ENCODE results near the gene SLC25A21.

The SLC25A21 gene

GRCh38 chr14:37034410-37035285, 137.8 kb downstream of the SLC25A21 start:
- peaks cover 7% of the 10 kb centered on the region for H3K4me1 ChIP-seq (ENCODE audit: insufficient read depth, low read length)

GRCh38 chr14:37032863-37033262, 139.5 kb downstream of the SLC25A21 start:
- H3K4me3 ChIP-seq (ENCODE audit: low read depth in 1 of 2, low read length in 2 of 2) = no peak overlapping the region
- no peak overlapping the region for H3K27ac ChIP-seq (ENCODE audit: low read depth, low read length)
- peaks cover 7% of the 10 kb centered on the region for H3K4me1 ChIP-seq (ENCODE audit: insufficient read depth, low read length)

More at GRCh38 chr14:37034410-37035285, 137.8 kb downstream of the SLC25A21 start:
- Histone ChIP-seq H3K27me3 (ENCODE audit: control insufficient read depth in 1 of 2, insufficient read depth in 2 of 2, low read length in 2 of 2) (no peaks in the 10 kb centered on the region), H3K36me3 (ENCODE audit: insufficient read depth, low read length) (no peaks in the 10 kb centered on the region), H3K4me3 (ENCODE audit: low read depth in 1 of 2, low read length in 2 of 2) (no peak overlapping the region), H3K27ac (ENCODE audit: low read depth, low read length) (no peak overlapping the region), H3K9ac (ENCODE audit: low read length) (no peak overlapping the region), H3K9me3 (ENCODE audit: low read length) (no peaks in the 10 kb centered on the region)

GRCh38 chr14:37027188-37027824, 145.1 kb downstream of the SLC25A21 start:
- no peaks in the 10 kb centered on the region for H3K4me1 ChIP-seq (ENCODE audit: insufficient read depth, low read length)
- no peak overlapping the region for H3K4me3 ChIP-seq (ENCODE audit: low read depth in 1 of 2, low read length in 2 of 2)
- H3K27ac ChIP-seq (ENCODE audit: low read depth, low read length) = no peak overlapping the region
- H3K9me3 ChIP-seq (ENCODE audit: low read length) = no peaks in the 10 kb centered on the region
- H3K9ac ChIP-seq (ENCODE audit: low read length) = no peak overlapping the region
- no peaks in the 10 kb centered on the region for H3K36me3 ChIP-seq (ENCODE audit: insufficient read depth, low read length)
- no peaks in the 10 kb centered on the region for H3K27me3 ChIP-seq (ENCODE audit: control insufficient read depth in 1 of 2, insufficient read depth in 2 of 2, low read length in 2 of 2)

More at GRCh38 chr14:37032863-37033262, 139.5 kb downstream of the SLC25A21 start:
- Histone ChIP-seq H3K9ac (ENCODE audit: low read length) (no peak overlapping the region), H3K27me3 (ENCODE audit: control insufficient read depth in 1 of 2, insufficient read depth in 2 of 2, low read length in 2 of 2) (no peaks in the 10 kb centered on the region), H3K36me3 (ENCODE audit: insufficient read depth, low read length) (no peaks in the 10 kb centered on the region), H3K9me3 (ENCODE audit: low read length) (no peaks in the 10 kb centered on the region)

- Histone ChIP-seq H3K9ac (ENCODE audit: low read length) (no peak overlapping the region), H3K4me1 (ENCODE audit: insufficient read depth, low read length) (no peaks in the 10 kb centered on the region), H3K27me3 (ENCODE audit: control insufficient read depth in 1 of 2, insufficient read depth in 2 of 2, low read length in 2 of 2) (no peaks in the 10 kb centered on the region), H3K27ac (ENCODE audit: low read depth, low read length) (no peak overlapping the region), H3K36me3 (ENCODE audit: insufficient read depth, low read length) (no peaks in the 10 kb centered on the region), H3K4me3 (ENCODE audit: low read depth in 1 of 2, low read length in 2 of 2) (no peak overlapping the region), H3K9me3 (ENCODE audit: low read length) (no peaks in the 10 kb centered on the region)
Measured at GRCh38 chr14:37023875-37024565, 148.4 kb downstream of the SLC25A21 start.

GRCh38 chr14:37021390-37021789, 151.0 kb downstream of the SLC25A21 start:
- H3K9me3 ChIP-seq (ENCODE audit: low read length) = no peaks in the 10 kb centered on the region
- no peak overlapping the region for H3K4me3 ChIP-seq (ENCODE audit: low read depth in 1 of 2, low read length in 2 of 2)
- no peak overlapping the region for H3K27ac ChIP-seq (ENCODE audit: low read depth, low read length)
- H3K4me1 ChIP-seq (ENCODE audit: insufficient read depth, low read length) = no peaks in the 10 kb centered on the region
- no peaks in the 10 kb centered on the region for H3K27me3 ChIP-seq (ENCODE audit: control insufficient read depth in 1 of 2, insufficient read depth in 2 of 2, low read length in 2 of 2)
- H3K9ac ChIP-seq (ENCODE audit: low read length) = no peak overlapping the region
- H3K36me3 ChIP-seq (ENCODE audit: insufficient read depth, low read length) = no peaks in the 10 kb centered on the region

- Histone ChIP-seq H3K36me3 (ENCODE audit: insufficient read depth, low read length) (no peaks in the 10 kb centered on the region), H3K27me3 (ENCODE audit: control insufficient read depth in 1 of 2, insufficient read depth in 2 of 2, low read length in 2 of 2) (no peaks in the 10 kb centered on the region), H3K4me3 (ENCODE audit: low read depth in 1 of 2, low read length in 2 of 2) (no peak overlapping the region), H3K9ac (ENCODE audit: low read length) (no peak overlapping the region), H3K9me3 (ENCODE audit: low read length) (no peaks in the 10 kb centered on the region), H3K4me1 (ENCODE audit: insufficient read depth, low read length) (no peaks in the 10 kb centered on the region), H3K27ac (ENCODE audit: low read depth, low read length) (no peak overlapping the region)
Measured at GRCh38 chr14:37019488-37019887, 152.9 kb downstream of the SLC25A21 start.

- H3K9ac ChIP-seq (ENCODE audit: low read length) = no peak overlapping the region
- H3K27ac ChIP-seq (ENCODE audit: low read depth, low read length) = no peak overlapping the region
- no peaks in the 10 kb centered on the region for H3K9me3 ChIP-seq (ENCODE audit: low read length)
- H3K36me3 ChIP-seq (ENCODE audit: insufficient read depth, low read length) = no peaks in the 10 kb centered on the region
- H3K4me3 ChIP-seq (ENCODE audit: low read depth in 1 of 2, low read length in 2 of 2) = no peak overlapping the region
- H3K4me1 ChIP-seq (ENCODE audit: insufficient read depth, low read length) = no peaks in the 10 kb centered on the region
- H3K27me3 ChIP-seq (ENCODE audit: control insufficient read depth in 1 of 2, insufficient read depth in 2 of 2, low read length in 2 of 2) = no peaks in the 10 kb centered on the region
Measured at GRCh38 chr14:37018571-37019240, 153.7 kb downstream of the SLC25A21 start.

- Histone ChIP-seq H3K36me3 (ENCODE audit: insufficient read depth, low read length) (no peaks in the 10 kb centered on the region), H3K4me1 (ENCODE audit: insufficient read depth, low read length) (no peaks in the 10 kb centered on the region), H3K9ac (ENCODE audit: low read length) (no peak overlapping the region), H3K4me3 (ENCODE audit: low read depth in 1 of 2, low read length in 2 of 2) (no peak overlapping the region), H3K27me3 (ENCODE audit: control insufficient read depth in 1 of 2, insufficient read depth in 2 of 2, low read length in 2 of 2) (no peaks in the 10 kb centered on the region), H3K27ac (ENCODE audit: low read depth, low read length) (no peak overlapping the region), H3K9me3 (ENCODE audit: low read length) (no peaks in the 10 kb centered on the region)
Measured at GRCh38 chr14:37013078-37013477, 159.3 kb downstream of the SLC25A21 start.

- H3K9ac ChIP-seq (ENCODE audit: low read length) = no peak overlapping the region
- no peak overlapping the region for H3K27ac ChIP-seq (ENCODE audit: low read depth, low read length)
- no peaks in the 10 kb centered on the region for H3K9me3 ChIP-seq (ENCODE audit: low read length)
- no peak overlapping the region for H3K4me3 ChIP-seq (ENCODE audit: low read depth in 1 of 2, low read length in 2 of 2)
- H3K4me1 ChIP-seq (ENCODE audit: insufficient read depth, low read length) = no peaks in the 10 kb centered on the region
- no peaks in the 10 kb centered on the region for H3K27me3 ChIP-seq (ENCODE audit: control insufficient read depth in 1 of 2, insufficient read depth in 2 of 2, low read length in 2 of 2)
- no peaks in the 10 kb centered on the region for H3K36me3 ChIP-seq (ENCODE audit: insufficient read depth, low read length)
Measured at GRCh38 chr14:36998686-36999085, 173.7 kb downstream of the SLC25A21 start.

GRCh38 chr14:36997843-36998242, 174.6 kb downstream of the SLC25A21 start:
- H3K9me3 ChIP-seq (ENCODE audit: low read length) = no peaks in the 10 kb centered on the region
- H3K4me3 ChIP-seq (ENCODE audit: low read depth in 1 of 2, low read length in 2 of 2) = no peak overlapping the region
- H3K9ac ChIP-seq (ENCODE audit: low read length) = no peak overlapping the region

More at GRCh38 chr14:36997843-36998242, 174.6 kb downstream of the SLC25A21 start:
- Histone ChIP-seq H3K36me3 (ENCODE audit: insufficient read depth, low read length) (no peaks in the 10 kb centered on the region), H3K27ac (ENCODE audit: low read depth, low read length) (no peak overlapping the region), H3K27me3 (ENCODE audit: control insufficient read depth in 1 of 2, insufficient read depth in 2 of 2, low read length in 2 of 2) (no peaks in the 10 kb centered on the region), H3K4me1 (ENCODE audit: insufficient read depth, low read length) (no peaks in the 10 kb centered on the region)
